ENCODE measurements around the gene ARHGAP24. TPM values are rescaled to one million over a fixed set of nuclear protein-coding genes. Genes with fewer than 3 reads are reported as not detected.

Gene ARHGAP24
- total RNA-seq, 1 donor, result 52.5 TPM

- H3K79me2 ChIP-seq (ENCODE audit: insufficient read depth, low read length), result peaks cover 34% of the 10 kb centered on the region
Observed at GRCh38 chr4:85905761-85906160, 430.8 kb downstream of the ARHGAP24 start.

GRCh38 chr4:85907001-85907400, 432.1 kb downstream of the ARHGAP24 start:
- Histone ChIP-seq H3K4me1 (ENCODE audit: insufficient read depth, low read length) (no peaks in the 10 kb centered on the region), H3K79me2 (ENCODE audit: insufficient read depth, low read length) (peaks cover 37% of the 10 kb centered on the region), H3K36me3 (ENCODE audit: insufficient read depth, low read length) (no peaks in the 10 kb centered on the region), H2AFZ (ENCODE audit: low read length) (no peak overlapping the region), H3K9me3 (ENCODE audit: low read depth, low read length) (no peaks in the 10 kb centered on the region), H3K4me2 (ENCODE audit: insufficient read depth, low read length) (no peak overlapping the region), H4K20me1 (ENCODE audit: insufficient read depth, low read length) (no peaks in the 10 kb centered on the region), H3K4me3 (ENCODE audit: insufficient read depth, low read length) (no peak overlapping the region), H3K27ac (ENCODE audit: low read depth, low read length) (no peak overlapping the region), H3K27me3 (ENCODE audit: insufficient read depth, low read length) (no peaks in the 10 kb centered on the region)
- no peak for DNase-seq (ENCODE audit: insufficient read length, low spot score, missing footprints)
- no peak for TF ChIP-seq CTCF (IDR thresholded peaks at IDR 0.05; ENCODE audit: extremely low read depth, low read depth, low read length)

More at GRCh38 chr4:85905761-85906160, 430.8 kb downstream of the ARHGAP24 start:
- no peak for TF ChIP-seq CTCF (IDR thresholded peaks at IDR 0.05; ENCODE audit: extremely low read depth, low read depth, low read length)
- no peak overlapping the region for H3K4me2 ChIP-seq (ENCODE audit: insufficient read depth, low read length)
- H3K4me3 ChIP-seq (ENCODE audit: insufficient read depth, low read length), result no peak overlapping the region
- H3K27me3 ChIP-seq (ENCODE audit: insufficient read depth, low read length), result no peaks in the 10 kb centered on the region
- H4K20me1 ChIP-seq (ENCODE audit: insufficient read depth, low read length), result no peaks in the 10 kb centered on the region
- H3K27ac ChIP-seq (ENCODE audit: low read depth, low read length), result no peak overlapping the region
- no peaks in the 10 kb centered on the region for H3K9me3 ChIP-seq (ENCODE audit: low read depth, low read length)
- no peaks in the 10 kb centered on the region for H3K36me3 ChIP-seq (ENCODE audit: insufficient read depth, low read length)
- no peaks in the 10 kb centered on the region for H3K4me1 ChIP-seq (ENCODE audit: insufficient read depth, low read length)
- no peak for DNase-seq (ENCODE audit: insufficient read length, low spot score, missing footprints)
- no peak overlapping the region for H2AFZ ChIP-seq (ENCODE audit: low read length)

GRCh38 chr4:85909851-85910250, 434.9 kb downstream of the ARHGAP24 start:
- no peaks in the 10 kb centered on the region for H3K9me3 ChIP-seq (ENCODE audit: low read depth, low read length)
- H3K79me2 ChIP-seq (ENCODE audit: insufficient read depth, low read length), result peaks cover 32% of the 10 kb centered on the region
- H3K4me3 ChIP-seq (ENCODE audit: insufficient read depth, low read length), result no peak overlapping the region
- no peaks in the 10 kb centered on the region for H3K27me3 ChIP-seq (ENCODE audit: insufficient read depth, low read length)
- no peak overlapping the region for H3K27ac ChIP-seq (ENCODE audit: low read depth, low read length)
- no peak overlapping the region for H2AFZ ChIP-seq (ENCODE audit: low read length)
- TF ChIP-seq CTCF (IDR thresholded peaks at IDR 0.05; ENCODE audit: extremely low read depth, low read depth, low read length), result no peak
- H3K36me3 ChIP-seq (ENCODE audit: insufficient read depth, low read length), result no peaks in the 10 kb centered on the region
- H3K4me1 ChIP-seq (ENCODE audit: insufficient read depth, low read length), result no peaks in the 10 kb centered on the region
- no peak overlapping the region for H3K4me2 ChIP-seq (ENCODE audit: insufficient read depth, low read length)
- no peak for DNase-seq (ENCODE audit: insufficient read length, low spot score, missing footprints)
- no peaks in the 10 kb centered on the region for H4K20me1 ChIP-seq (ENCODE audit: insufficient read depth, low read length)

GRCh38 chr4:85910985-85911384, 436.0 kb downstream of the ARHGAP24 start:
- H3K9me3 ChIP-seq (ENCODE audit: low read depth, low read length), result no peaks in the 10 kb centered on the region
- H3K27me3 ChIP-seq (ENCODE audit: insufficient read depth, low read length), result no peaks in the 10 kb centered on the region
- TF ChIP-seq CTCF (IDR thresholded peaks at IDR 0.05; ENCODE audit: extremely low read depth, low read depth, low read length), result no peak
- H3K4me3 ChIP-seq (ENCODE audit: insufficient read depth, low read length), result no peak overlapping the region
- H3K4me2 ChIP-seq (ENCODE audit: insufficient read depth, low read length), result no peak overlapping the region
- no peak overlapping the region for H3K27ac ChIP-seq (ENCODE audit: low read depth, low read length)
- no peaks in the 10 kb centered on the region for H4K20me1 ChIP-seq (ENCODE audit: insufficient read depth, low read length)
- no peaks in the 10 kb centered on the region for H3K36me3 ChIP-seq (ENCODE audit: insufficient read depth, low read length)
- peaks cover 24% of the 10 kb centered on the region for H3K79me2 ChIP-seq (ENCODE audit: insufficient read depth, low read length)
- no peaks in the 10 kb centered on the region for H3K4me1 ChIP-seq (ENCODE audit: insufficient read depth, low read length)
- no peak overlapping the region for H2AFZ ChIP-seq (ENCODE audit: low read length)
- DNase-seq (ENCODE audit: insufficient read length, low spot score, missing footprints), result no peak
